Vagina (tissue), 2 donors: ENCODE results near the gene GNAT2. TPM values are rescaled to one million over a fixed set of nuclear protein-coding genes. Genes with fewer than 3 reads are reported as not detected.

ENCODE experiments used
- DNase-seq, 2 donors: peaks; one replicate each; pipeline ENCODE4 v3.0.0-alpha.2; 2017; ENCODE audit errors: extremely low spot score in 2 of 2
- H3K27ac ChIP-seq: fragments of 200-600 bp; sonication (generic); one replicate; pipeline ENCODE4 v1.5.1; 2019
- H3K27me3 ChIP-seq: fragments of 200-600 bp; sonication (generic); one replicate; pipeline ENCODE4 v1.5.1; 2019
- H3K36me3 ChIP-seq, 2 donors: fragments of 200-600 bp; sonication (generic); one replicate each; pipeline ENCODE4 v1.5.1; 2017 to 2019
- H3K4me1 ChIP-seq: fragments of 200-600 bp; sonication (generic); one replicate; pipeline ENCODE4 v1.5.1; 2019
- H3K4me3 ChIP-seq, 2 donors: fragments of 200-600 bp; sonication (generic); 1 replicate in 1 of 2; 2 replicates in 1 of 2; pipeline ENCODE4 v1.5.1; 2016 to 2019
- H3K9me3 ChIP-seq: fragments of 200-600 bp; sonication (generic); one replicate; pipeline ENCODE4 v1.5.1; 2019
- CTCF ChIP-seq, 3 experiments: fragments of 450-650 bp in 2 of 3; fragments of 200-600 bp in 1 of 3; sonication (generic) in 1 of 3; IDR thresholded peaks; one replicate each; pipeline ENCODE4 v1.5.1; 2017 to 2019; ENCODE audit warnings: antibody characterized with exemption in 3 of 3, mild to moderate bottlenecking in 2 of 3, moderate library complexity in 2 of 3
- POLR2A ChIP-seq, 2 donors: fragments of 450-650 bp; IDR thresholded peaks; one replicate each; pipeline ENCODE4 v1.6.1; 2017; ENCODE audit warnings: antibody characterized with exemption in 2 of 2, mild to moderate bottlenecking in 2 of 2, moderate library complexity in 2 of 2
- POLR2AphosphoS5 ChIP-seq, 2 donors: sonication (generic); formaldehyde crosslinking; IDR thresholded peaks; one replicate each; pipeline ENCODE4 v1.9.0; 2017; ENCODE audit warnings: antibody characterized with exemption in 2 of 2, mild to moderate bottlenecking in 2 of 2, low read depth in 1 of 2; ENCODE audit not compliant: insufficient read depth in 1 of 2
- intact Hi-C: fragments of 100-400 bp; cut with DNase I; formaldehyde crosslinking; loops from one replicate; pipeline ENCODE4 v1.15.1; 2023
- total RNA-seq: library from RNA; depleted of rRNA; stranded (reverse); fragments of >200 nt; gene quantifications from one replicate; pipeline ENCODE4 v1.2.3, GENCODE V29; 2016

GNAT2 gene
- total RNA-seq, 1 donor from 2014 or later, result not detected

DNA sequence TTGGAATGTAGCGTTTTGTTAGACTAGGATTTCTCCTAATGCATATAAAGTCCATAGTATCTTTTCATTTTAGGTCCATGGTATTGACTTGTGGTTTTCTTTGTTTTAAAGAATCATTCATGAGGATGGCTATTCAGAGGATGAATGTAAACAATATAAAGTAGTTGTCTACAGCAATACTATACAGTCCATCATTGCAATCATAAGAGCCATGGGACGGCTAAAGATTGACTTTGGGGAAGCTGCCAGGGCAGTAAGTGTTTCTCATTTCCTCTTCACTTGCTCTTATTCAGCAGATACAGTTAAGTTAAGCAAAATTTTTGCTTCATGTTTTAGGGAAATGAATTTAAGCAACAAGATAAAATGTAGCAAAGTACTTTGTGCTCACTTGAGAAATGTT is 45.6 kb downstream of the GNAT2 start:
- Histone ChIP-seq H3K4me1 (peaks cover 45% of the 10 kb centered on the region), H3K9me3 (no peaks in the 10 kb centered on the region), H3K27me3 (no peaks in the 10 kb centered on the region), H3K27ac (no peak overlapping the region), H3K4me3 (no peak overlapping the region), H3K36me3 (peaks cover 0 to 15% of the 10 kb centered on the region in 2 donors)
- no peak for TF ChIP-seq POLR2AphosphoS5 (IDR thresholded peaks at IDR 0.05; ENCODE audit: insufficient read depth in 1 of 2, low read depth in 1 of 2)
- TF ChIP-seq POLR2A (IDR thresholded peaks at IDR 0.05), result no peak
- no peak for TF ChIP-seq CTCF (IDR thresholded peaks at IDR 0.05)
- no peak for DNase-seq
- intact Hi-C loops, result no loop called here

DNA sequence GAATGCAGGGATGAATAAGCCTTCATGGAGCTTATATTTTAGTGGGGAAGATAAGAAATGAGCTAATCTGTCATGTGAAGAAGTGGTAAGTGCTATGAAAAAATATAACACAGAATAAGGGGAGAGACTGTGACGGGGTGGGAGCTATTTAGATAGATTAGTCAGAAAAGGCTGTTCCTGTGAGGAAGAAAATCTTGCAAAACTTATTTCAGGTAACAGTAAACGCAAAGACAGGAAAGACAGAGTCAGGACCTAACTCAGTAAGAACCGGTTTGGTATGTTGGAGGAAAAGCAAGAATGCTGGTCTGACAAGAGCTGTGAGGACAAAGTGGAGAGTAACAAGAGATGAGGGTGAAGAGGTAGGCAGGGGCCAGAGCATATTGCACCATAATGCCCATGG is 49.0 kb downstream of the GNAT2 start:
- no peak for DNase-seq
- no peak overlapping the region for H3K27ac ChIP-seq

GRCh38 chr1:109569323-109569722 is 50.1 kb downstream of the GNAT2 start:
- H3K9me3 ChIP-seq, result no peaks in the 10 kb centered on the region
- intact Hi-C loops, result no loop called here
- no peak overlapping the region for H3K4me3 ChIP-seq
- H3K4me1 ChIP-seq, result peaks cover 82% of the 10 kb centered on the region
- H3K27me3 ChIP-seq, result no peaks in the 10 kb centered on the region
- TF ChIP-seq CTCF (IDR thresholded peaks at IDR 0.05), result no peak
- no peak for TF ChIP-seq POLR2A (IDR thresholded peaks at IDR 0.05)
- TF ChIP-seq POLR2AphosphoS5 (IDR thresholded peaks at IDR 0.05; ENCODE audit: insufficient read depth in 1 of 2, low read depth in 1 of 2), result no peak
- peaks cover 0 to 4% of the 10 kb centered on the region in 2 donors for H3K36me3 ChIP-seq
- no peak for DNase-seq
- no peak overlapping the region for H3K27ac ChIP-seq

More for the DNA sequence above, 49.0 kb downstream of the GNAT2 start:
- Histone ChIP-seq H3K4me1 (peaks cover 75% of the 10 kb centered on the region), H3K27me3 (no peaks in the 10 kb centered on the region), H3K9me3 (no peaks in the 10 kb centered on the region), H3K36me3 (peaks cover 0 to 5% of the 10 kb centered on the region in 2 donors), H3K4me3 (no peak overlapping the region)
- TF ChIP-seq POLR2A (IDR thresholded peaks at IDR 0.05) (no peak), POLR2AphosphoS5 (IDR thresholded peaks at IDR 0.05; ENCODE audit: insufficient read depth in 1 of 2, low read depth in 1 of 2) (peak in 1 of 2 donors; percentile 40), CTCF (IDR thresholded peaks at IDR 0.05) (no peak)
- intact Hi-C loops, result no loop called here

- no peak for TF ChIP-seq POLR2A (IDR thresholded peaks at IDR 0.05)
- no peak for TF ChIP-seq CTCF (IDR thresholded peaks at IDR 0.05)
- no peak for TF ChIP-seq POLR2AphosphoS5 (IDR thresholded peaks at IDR 0.05; ENCODE audit: insufficient read depth in 1 of 2, low read depth in 1 of 2)
- Histone ChIP-seq H3K27me3 (no peaks in the 10 kb centered on the region), H3K27ac (no peak overlapping the region), H3K4me1 (peaks cover 91% of the 10 kb centered on the region), H3K9me3 (no peaks in the 10 kb centered on the region), H3K36me3 (no peaks in the 10 kb centered on the region), H3K4me3 (no peak overlapping the region)
- no peak for DNase-seq
- intact Hi-C loops, result no loop called here
Measured at GRCh38 chr1:109567877-109568672, 51.3 kb downstream of the GNAT2 start.

DNA sequence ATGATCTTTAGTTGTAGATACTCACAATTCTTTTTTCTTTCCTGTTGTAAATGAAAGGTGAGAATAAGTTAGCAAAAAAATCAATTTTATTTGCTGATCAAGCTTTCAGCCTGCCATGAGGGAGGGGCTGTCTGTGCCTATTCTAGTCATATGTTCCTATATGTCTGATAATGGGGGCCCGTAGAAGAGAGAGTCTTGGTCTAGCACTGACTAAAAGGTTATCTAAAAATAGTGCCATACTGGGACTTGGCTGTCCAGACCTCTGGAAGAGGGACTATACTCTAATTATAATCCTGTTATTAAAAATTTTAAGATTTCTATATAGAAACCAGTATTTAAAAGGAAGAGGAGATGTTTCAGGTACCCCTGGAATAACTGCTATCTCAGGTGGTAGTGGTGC is 52.4 kb downstream of the GNAT2 start:
- intact Hi-C loops, result no loop called here
- no peak for TF ChIP-seq POLR2AphosphoS5 (IDR thresholded peaks at IDR 0.05; ENCODE audit: insufficient read depth in 1 of 2, low read depth in 1 of 2)
- TF ChIP-seq CTCF (IDR thresholded peaks at IDR 0.05), result no peak
- TF ChIP-seq POLR2A (IDR thresholded peaks at IDR 0.05), result no peak
- H3K4me1 ChIP-seq, result peaks cover 99% of the 10 kb centered on the region

More for the DNA sequence above, 52.4 kb downstream of the GNAT2 start:
- H3K4me3 ChIP-seq, result no peak overlapping the region
- no peaks in the 10 kb centered on the region for H3K27me3 ChIP-seq
- no peak overlapping the region for H3K27ac ChIP-seq
- no peaks in the 10 kb centered on the region for H3K36me3 ChIP-seq
- DNase-seq, result no peak
- H3K9me3 ChIP-seq, result no peaks in the 10 kb centered on the region
